Spleen (tissue), 7 donors: ENCODE measurements around the gene ADAMTS17.

Experiments
- CTCF ChIP-seq, 11 experiments: fragments of 200-600 bp in 7 of 11; fragments of 450-650 bp in 4 of 11; sonication (generic) in 4 of 11; IDR thresholded peaks in 8 of 11; conservative IDR thresholded peaks in 3 of 11; 1 replicate in 7 of 11; 2 replicates in 4 of 11; pipeline versions ENCODE4 v1.4.0 to v1.8.0; 2016 to 2021; ENCODE audit warnings: antibody characterized with exemption in 11 of 11, inconsistent platforms in 4 of 11, mild to moderate bottlenecking in 1 of 11
- POLR2A ChIP-seq, 3 donors: fragments of 450-650 bp; IDR thresholded peaks; one replicate each; pipeline ENCODE4 v1.5.1; 2017; ENCODE audit warnings: antibody characterized with exemption in 3 of 3, mild to moderate bottlenecking in 1 of 3
- donor health status: DM: no; HTN: no; CAD: no; lungs with moderate emphysema.
- donor health status: DM: no; HTN: no; CAD: no.
- donor health status: DM: no; HTN: no; CAD: no.

GRCh38 chr15:100094127-100094510 lies 247.7 kb downstream of the ADAMTS17 start:
- TF ChIP-seq POLR2A (IDR thresholded peaks at IDR 0.05): no peak
- no peak for TF ChIP-seq CTCF (IDR thresholded peaks at IDR 0.05 in 8 of 11, conservative IDR thresholded peaks at IDR 0.05 in 3 of 11)
